OCI-LY1 (cell line): Measurements from ENCODE around the gene PTPRU.

ENCODE experiments used
- H2AFZ ChIP-seq: fragments of 200-600 bp; sonication (generic), shearing (Covaris generic); 2 replicates; pipeline ENCODE4 v1.6.0; 2014; ENCODE audit warnings: antibody characterized with exemption, mild to moderate bottlenecking, low read length
- H3F3A ChIP-seq: fragments of 200-600 bp; sonication (generic), shearing (Covaris generic); 2 replicates; pipeline ENCODE4 v1.6.0; 2014; ENCODE audit warnings: mild to moderate bottlenecking, antibody characterized with exemption, low read length, moderate library complexity; ENCODE audit not compliant: insufficient read depth
- H3K27ac ChIP-seq: fragments of 200-600 bp; sonication (generic); 2 replicates; pipeline ENCODE4 v1.5.1; 2014; ENCODE audit warnings: low read length, mixed run types, mild to moderate bottlenecking, low read depth; ENCODE audit not compliant: poor library complexity, severe bottlenecking
- H3K27me3 ChIP-seq: fragments of 200-600 bp; sonication (generic); 2 replicates; pipeline ENCODE4 v1.6.0; 2014; ENCODE audit warnings: antibody characterized with exemption, mild to moderate bottlenecking, low read length, moderate library complexity; ENCODE audit not compliant: insufficient read depth
- H3K36me3 ChIP-seq: fragments of 200-600 bp; sonication (generic); 2 replicates; pipeline ENCODE4 v1.6.1; 2014; ENCODE audit warnings: mild to moderate bottlenecking, antibody characterized with exemption, low read length, moderate library complexity, mixed read lengths; ENCODE audit not compliant: insufficient read depth
- H3K4me1 ChIP-seq: fragments of 200-600 bp; sonication (generic); 2 replicates; pipeline ENCODE4 v1.5.1; 2014; ENCODE audit warnings: mild to moderate bottlenecking, low read length, moderate library complexity; ENCODE audit not compliant: insufficient read depth, severe bottlenecking
- H3K4me2 ChIP-seq: fragments of 200-600 bp; sonication (generic), shearing (Covaris generic); 2 replicates; pipeline ENCODE4 v1.6.1; 2014; ENCODE audit warnings: low read length
- H3K4me3 ChIP-seq: fragments of 200-600 bp; sonication (generic); 2 replicates; pipeline ENCODE4 v1.5.1; 2014; ENCODE audit warnings: low read length, low read depth, mild to moderate bottlenecking, mixed read lengths; ENCODE audit not compliant: poor library complexity, severe bottlenecking
- H3K79me2 ChIP-seq: fragments of 200-600 bp; shearing (Covaris generic); 2 replicates; pipeline ENCODE4 v1.6.1; 2016; ENCODE audit warnings: mixed run types, low read length, mixed read lengths; ENCODE audit not compliant: insufficient read depth
- H3K9ac ChIP-seq: fragments of 200-600 bp; sonication (generic), shearing (Covaris generic); 2 replicates; pipeline ENCODE4 v1.6.1; 2014; ENCODE audit warnings: mild to moderate bottlenecking, low read length, mixed read lengths
- H3K9me2 ChIP-seq: fragments of 200-600 bp; sonication (generic), shearing (Covaris generic); 2 replicates; pipeline ENCODE4 v1.6.1; 2014; ENCODE audit warnings: low read depth, mild to moderate bottlenecking, low read length, mixed read lengths
- H3K9me3 ChIP-seq: fragments of 200-600 bp; shearing (Covaris generic); 2 replicates; pipeline ENCODE4 v1.6.1; 2014; ENCODE audit warnings: low read length, mixed read lengths
- H4K20me1 ChIP-seq: fragments of 200-600 bp; sonication (generic), shearing (Covaris generic); 2 replicates; pipeline ENCODE4 v1.6.0; 2016; ENCODE audit warnings: mild to moderate bottlenecking, low read length; ENCODE audit not compliant: insufficient read depth
- EZH2 ChIP-seq: fragments of 200-600 bp; sonication (generic), shearing (Covaris generic); IDR thresholded peaks from 2 replicates; pipeline ENCODE4 v1.8.0; 2017; ENCODE audit warnings: borderline replicate concordance, mixed run types, mild to moderate bottlenecking, antibody characterized with exemption, low read length, moderate library complexity, mixed read lengths
- TF ChIP-seq, protein P1 (sequence below): fragments of 200-600 bp; sonication (generic), shearing (Covaris generic); IDR thresholded peaks from 2 replicates; pipeline ENCODE4 v1.5.1; 2017; ENCODE audit warnings: mild to moderate bottlenecking, antibody characterized with exemption, low read length, moderate library complexity, mixed read lengths

PTPRU gene

DNA sequence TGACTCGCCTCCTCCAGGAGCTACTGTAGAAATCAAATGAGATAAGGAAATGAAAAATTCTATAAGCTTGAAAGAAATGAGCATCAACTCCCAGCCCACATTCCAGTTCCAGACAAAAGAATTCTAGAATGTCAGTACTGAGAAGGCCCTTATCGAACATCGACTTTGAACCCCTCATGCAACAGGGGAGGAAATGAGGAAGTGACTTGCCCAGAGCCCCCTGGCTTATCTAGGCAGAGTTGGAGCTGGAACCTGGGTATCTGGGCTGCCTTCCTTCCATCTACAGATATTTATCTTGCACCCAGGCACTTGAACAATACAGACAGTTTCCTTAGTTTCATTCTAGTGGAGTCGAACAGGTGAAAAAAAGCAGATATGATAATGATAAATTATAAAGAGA, 27.9 kb upstream of the PTPRU start:
- Histone ChIP-seq H3K9me2 (no peaks in the 10 kb centered on the region), H3K9me3 (no peaks in the 10 kb centered on the region), H3K9ac (no peak overlapping the region), H3K79me2 (no peaks in the 10 kb centered on the region), H3F3A (no peaks in the 10 kb centered on the region), H3K4me1 (no peaks in the 10 kb centered on the region), H3K4me2 (no peak overlapping the region), H3K4me3 (no peak overlapping the region), H3K27me3 (no peaks in the 10 kb centered on the region), H2AFZ (no peak overlapping the region), H3K36me3 (peaks cover 50% of the 10 kb centered on the region), H4K20me1 (no peaks in the 10 kb centered on the region), H3K27ac (no peak overlapping the region)
- TF ChIP-seq, protein P1, sequence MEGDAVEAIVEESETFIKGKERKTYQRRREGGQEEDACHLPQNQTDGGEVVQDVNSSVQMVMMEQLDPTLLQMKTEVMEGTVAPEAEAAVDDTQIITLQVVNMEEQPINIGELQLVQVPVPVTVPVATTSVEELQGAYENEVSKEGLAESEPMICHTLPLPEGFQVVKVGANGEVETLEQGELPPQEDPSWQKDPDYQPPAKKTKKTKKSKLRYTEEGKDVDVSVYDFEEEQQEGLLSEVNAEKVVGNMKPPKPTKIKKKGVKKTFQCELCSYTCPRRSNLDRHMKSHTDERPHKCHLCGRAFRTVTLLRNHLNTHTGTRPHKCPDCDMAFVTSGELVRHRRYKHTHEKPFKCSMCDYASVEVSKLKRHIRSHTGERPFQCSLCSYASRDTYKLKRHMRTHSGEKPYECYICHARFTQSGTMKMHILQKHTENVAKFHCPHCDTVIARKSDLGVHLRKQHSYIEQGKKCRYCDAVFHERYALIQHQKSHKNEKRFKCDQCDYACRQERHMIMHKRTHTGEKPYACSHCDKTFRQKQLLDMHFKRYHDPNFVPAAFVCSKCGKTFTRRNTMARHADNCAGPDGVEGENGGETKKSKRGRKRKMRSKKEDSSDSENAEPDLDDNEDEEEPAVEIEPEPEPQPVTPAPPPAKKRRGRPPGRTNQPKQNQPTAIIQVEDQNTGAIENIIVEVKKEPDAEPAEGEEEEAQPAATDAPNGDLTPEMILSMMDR: no peak
- TF ChIP-seq EZH2: no peak

DNA sequence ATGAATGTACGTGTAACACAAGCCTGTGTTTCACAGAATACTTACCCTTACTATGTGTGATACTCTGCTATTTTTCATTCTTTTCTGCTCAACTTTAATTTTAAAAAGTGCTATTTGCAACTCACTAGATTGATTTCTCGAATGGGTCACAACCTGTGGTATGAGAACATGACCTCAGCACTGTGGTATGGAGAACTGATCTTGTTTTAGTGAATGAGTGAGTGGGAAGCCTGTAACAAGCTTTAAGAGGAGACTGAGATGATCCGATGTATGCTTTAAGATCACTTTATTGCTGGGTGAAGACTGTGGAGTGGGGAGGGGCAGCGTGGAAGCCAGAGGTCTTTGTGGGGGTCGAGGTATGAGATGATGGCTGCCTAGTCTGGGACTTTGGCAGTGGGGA, 27.1 kb upstream of the PTPRU start:
- Histone ChIP-seq H3K27ac (no peak overlapping the region), H3K4me2 (no peak overlapping the region), H3K4me1 (no peaks in the 10 kb centered on the region)

DNA sequence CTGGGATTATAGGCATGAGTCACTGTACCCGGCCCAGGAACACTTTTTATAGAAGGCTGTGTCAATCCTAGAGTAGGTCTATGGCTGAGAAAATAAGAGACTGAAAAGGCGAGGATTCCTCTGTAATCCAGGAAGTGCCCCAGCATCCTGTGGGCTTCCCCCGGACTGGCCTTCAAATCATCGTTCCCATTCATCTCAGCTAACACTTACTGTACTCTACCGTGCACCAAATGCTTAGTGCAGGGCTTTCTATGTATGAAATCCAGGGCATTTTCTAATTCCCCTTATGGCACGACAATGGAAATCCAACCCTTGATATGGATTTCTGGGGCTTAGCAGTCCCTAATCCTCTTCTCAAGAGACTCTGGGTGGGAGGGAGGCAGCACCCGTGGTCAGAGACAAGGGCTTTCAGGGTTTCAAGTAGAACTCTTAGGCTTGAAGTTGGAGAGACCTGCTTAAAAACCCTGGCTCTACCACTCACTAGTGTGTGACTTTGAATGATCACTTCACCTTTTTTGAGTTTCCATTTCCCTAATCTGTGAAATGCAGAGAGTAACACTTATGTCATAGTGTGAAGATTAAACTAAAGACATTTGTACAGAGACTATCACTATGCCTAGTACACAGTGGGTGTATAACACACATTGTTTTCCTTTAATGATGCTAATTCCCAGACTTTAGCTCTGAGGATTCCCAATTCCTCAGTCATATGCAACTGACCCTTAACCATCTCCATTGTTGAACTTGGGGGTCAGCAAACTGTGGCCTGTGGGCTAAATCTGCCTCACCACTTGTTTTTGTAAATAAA, 25.8 kb upstream of the PTPRU start:
- Histone ChIP-seq H3K4me3 (no peak overlapping the region), H3K9me2 (no peaks in the 10 kb centered on the region), H3F3A (no peaks in the 10 kb centered on the region), H3K27me3 (no peaks in the 10 kb centered on the region), H4K20me1 (no peaks in the 10 kb centered on the region), H3K36me3 (peaks cover 55% of the 10 kb centered on the region), H3K4me1 (no peaks in the 10 kb centered on the region), H3K9me3 (no peaks in the 10 kb centered on the region), H3K9ac (no peak overlapping the region), H3K4me2 (no peak overlapping the region), H3K27ac (no peak overlapping the region), H2AFZ (no peak overlapping the region), H3K79me2 (no peaks in the 10 kb centered on the region)
- TF ChIP-seq EZH2: no peak
- TF ChIP-seq, protein P1: no peak

More for the DNA sequence above, 27.1 kb upstream of the PTPRU start:
- no peaks in the 10 kb centered on the region for H3F3A ChIP-seq
- H3K27me3 ChIP-seq: no peaks in the 10 kb centered on the region
- H3K9me2 ChIP-seq: no peaks in the 10 kb centered on the region
- H3K4me3 ChIP-seq: no peak overlapping the region
- peaks cover 51% of the 10 kb centered on the region for H3K36me3 ChIP-seq
- no peaks in the 10 kb centered on the region for H3K9me3 ChIP-seq
- TF ChIP-seq, protein P1: no peak
- no peak for TF ChIP-seq EZH2
- no peak overlapping the region for H3K9ac ChIP-seq
- H4K20me1 ChIP-seq: no peaks in the 10 kb centered on the region
- no peaks in the 10 kb centered on the region for H3K79me2 ChIP-seq
- no peak overlapping the region for H2AFZ ChIP-seq
